Uterus (tissue), 2 donors: ENCODE data around the gene PPAN.

Experiments used
- POLR2A ChIP-seq, 2 donors: fragments of 450-650 bp; IDR thresholded peaks; one replicate each; pipeline ENCODE4 v1.6.1; 2016; ENCODE audit warnings: antibody characterized with exemption in 2 of 2, mild to moderate bottlenecking in 1 of 2, moderate library complexity in 1 of 2
- TF ChIP-seq, protein P1 (sequence below), 4 experiments: fragments of 200-600 bp in 2 of 4; fragments of 450-650 bp in 2 of 4; sonication (generic) in 2 of 4; IDR thresholded peaks; one replicate each; pipeline ENCODE4 v1.5.1; 2016 to 2019; ENCODE audit warnings: antibody characterized with exemption in 4 of 4, mild to moderate bottlenecking in 2 of 4, moderate library complexity in 1 of 4

DNA sequence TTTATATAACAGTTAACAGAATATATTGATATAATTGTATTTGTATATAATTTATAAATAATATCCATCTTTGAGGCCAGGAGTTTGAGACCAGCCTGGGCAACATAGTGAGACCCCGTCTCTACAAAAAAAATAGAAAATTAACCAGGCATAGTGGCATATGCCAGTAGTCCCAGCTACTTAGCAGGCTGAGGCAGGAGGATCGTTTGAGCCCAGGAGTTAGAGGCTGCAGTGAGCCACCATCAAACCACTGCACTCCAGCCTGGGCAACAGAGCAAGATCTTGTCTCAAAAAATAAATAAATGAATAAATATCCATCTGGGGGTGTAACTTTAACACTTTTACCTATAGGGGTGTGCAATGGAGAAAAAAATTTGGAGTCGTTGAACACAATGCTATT lies 21.4 kb upstream of the PPAN start:
- TF ChIP-seq, protein P1, sequence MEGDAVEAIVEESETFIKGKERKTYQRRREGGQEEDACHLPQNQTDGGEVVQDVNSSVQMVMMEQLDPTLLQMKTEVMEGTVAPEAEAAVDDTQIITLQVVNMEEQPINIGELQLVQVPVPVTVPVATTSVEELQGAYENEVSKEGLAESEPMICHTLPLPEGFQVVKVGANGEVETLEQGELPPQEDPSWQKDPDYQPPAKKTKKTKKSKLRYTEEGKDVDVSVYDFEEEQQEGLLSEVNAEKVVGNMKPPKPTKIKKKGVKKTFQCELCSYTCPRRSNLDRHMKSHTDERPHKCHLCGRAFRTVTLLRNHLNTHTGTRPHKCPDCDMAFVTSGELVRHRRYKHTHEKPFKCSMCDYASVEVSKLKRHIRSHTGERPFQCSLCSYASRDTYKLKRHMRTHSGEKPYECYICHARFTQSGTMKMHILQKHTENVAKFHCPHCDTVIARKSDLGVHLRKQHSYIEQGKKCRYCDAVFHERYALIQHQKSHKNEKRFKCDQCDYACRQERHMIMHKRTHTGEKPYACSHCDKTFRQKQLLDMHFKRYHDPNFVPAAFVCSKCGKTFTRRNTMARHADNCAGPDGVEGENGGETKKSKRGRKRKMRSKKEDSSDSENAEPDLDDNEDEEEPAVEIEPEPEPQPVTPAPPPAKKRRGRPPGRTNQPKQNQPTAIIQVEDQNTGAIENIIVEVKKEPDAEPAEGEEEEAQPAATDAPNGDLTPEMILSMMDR (IDR thresholded peaks at IDR 0.05) = no peak
- TF ChIP-seq POLR2A (IDR thresholded peaks at IDR 0.05) = no peak
